Measurements from ENCODE around the gene MCL1.
"Not testable (repeated sequence)": the region's sequence is repeated elsewhere in the genome, so short reads cannot be mapped to it uniquely, and the experiment has no call there.

MCL1 gene

DNA sequence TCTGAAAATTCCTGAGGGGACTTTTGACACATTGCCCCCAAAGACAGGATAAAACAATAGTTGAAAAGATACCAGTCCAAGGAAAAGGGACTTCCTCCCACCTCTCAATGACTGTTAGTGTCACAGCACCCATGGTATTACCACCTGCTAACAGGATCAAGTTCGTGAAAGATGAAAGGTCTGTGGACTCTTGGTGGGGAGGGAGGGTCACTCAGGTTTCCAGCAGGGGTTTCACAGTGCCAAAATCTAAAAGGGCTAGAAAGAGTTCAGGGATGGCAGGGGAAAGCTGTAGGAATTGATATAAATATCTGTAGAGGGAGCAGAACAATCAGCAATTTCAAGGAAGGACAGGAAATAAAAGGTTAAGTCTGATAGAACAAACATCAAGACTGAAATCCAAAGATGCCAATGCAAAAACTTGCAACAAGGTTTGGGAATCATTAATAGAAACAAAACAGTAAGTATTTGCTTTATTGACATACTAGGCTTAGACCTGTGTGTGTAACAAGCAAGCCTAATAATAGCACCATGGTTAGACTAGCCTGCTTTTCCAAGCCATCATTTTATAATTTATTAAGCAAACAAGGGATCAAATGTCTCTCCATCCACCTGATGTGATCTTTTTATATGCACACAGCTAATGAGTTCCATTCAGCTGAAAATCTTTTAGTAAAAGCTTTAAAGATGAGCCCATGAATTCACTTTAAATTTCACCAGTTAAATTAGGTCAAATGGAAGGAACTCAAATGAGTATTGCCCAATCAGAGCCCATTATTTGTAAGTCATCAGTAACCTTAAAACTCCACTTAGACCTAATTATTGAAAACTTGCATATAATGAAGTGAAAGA is 3.7 kb downstream of the MCL1 start:
- DNase-seq (ENCODE audit: low read depth), result no peak
- H3K4me3 ChIP-seq (ENCODE audit: control insufficient read depth, low read depth, low read length), result peak overlapping the region; percentile 92
- TF ChIP-seq, protein P1, sequence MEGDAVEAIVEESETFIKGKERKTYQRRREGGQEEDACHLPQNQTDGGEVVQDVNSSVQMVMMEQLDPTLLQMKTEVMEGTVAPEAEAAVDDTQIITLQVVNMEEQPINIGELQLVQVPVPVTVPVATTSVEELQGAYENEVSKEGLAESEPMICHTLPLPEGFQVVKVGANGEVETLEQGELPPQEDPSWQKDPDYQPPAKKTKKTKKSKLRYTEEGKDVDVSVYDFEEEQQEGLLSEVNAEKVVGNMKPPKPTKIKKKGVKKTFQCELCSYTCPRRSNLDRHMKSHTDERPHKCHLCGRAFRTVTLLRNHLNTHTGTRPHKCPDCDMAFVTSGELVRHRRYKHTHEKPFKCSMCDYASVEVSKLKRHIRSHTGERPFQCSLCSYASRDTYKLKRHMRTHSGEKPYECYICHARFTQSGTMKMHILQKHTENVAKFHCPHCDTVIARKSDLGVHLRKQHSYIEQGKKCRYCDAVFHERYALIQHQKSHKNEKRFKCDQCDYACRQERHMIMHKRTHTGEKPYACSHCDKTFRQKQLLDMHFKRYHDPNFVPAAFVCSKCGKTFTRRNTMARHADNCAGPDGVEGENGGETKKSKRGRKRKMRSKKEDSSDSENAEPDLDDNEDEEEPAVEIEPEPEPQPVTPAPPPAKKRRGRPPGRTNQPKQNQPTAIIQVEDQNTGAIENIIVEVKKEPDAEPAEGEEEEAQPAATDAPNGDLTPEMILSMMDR (IDR thresholded peaks at IDR 0.05; ENCODE audit: control insufficient read depth, insufficient read depth, low read depth, low read length, missing control alignments), result no peak

DNA sequence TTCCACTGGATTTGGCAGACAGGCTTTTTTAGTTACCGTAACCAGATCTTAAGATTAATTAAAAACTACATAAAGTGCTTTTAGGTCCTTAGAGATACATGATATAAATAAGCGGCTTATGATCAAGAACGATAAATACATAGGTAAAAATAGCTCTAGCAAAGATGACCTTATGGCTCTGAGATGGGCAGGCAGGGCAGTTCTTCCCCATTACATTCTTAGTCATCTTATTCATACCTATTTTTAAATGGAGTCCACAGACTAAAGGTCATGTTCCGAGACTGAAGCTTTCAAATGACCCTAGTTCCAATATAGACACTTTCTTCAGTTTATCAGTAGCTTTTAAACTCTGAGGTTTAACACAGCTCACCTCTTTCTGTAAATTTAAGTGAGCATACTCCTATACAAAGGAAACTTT is 4.3 kb downstream of the MCL1 start:
- TF ChIP-seq, protein P1 (IDR thresholded peaks at IDR 0.05; ENCODE audit: control insufficient read depth, insufficient read depth, low read depth, low read length, missing control alignments), result no peak
- peak overlapping the region; percentile 92 for H3K4me3 ChIP-seq (ENCODE audit: control insufficient read depth, low read depth, low read length)
- no peak for DNase-seq (ENCODE audit: low read depth)

DNA sequence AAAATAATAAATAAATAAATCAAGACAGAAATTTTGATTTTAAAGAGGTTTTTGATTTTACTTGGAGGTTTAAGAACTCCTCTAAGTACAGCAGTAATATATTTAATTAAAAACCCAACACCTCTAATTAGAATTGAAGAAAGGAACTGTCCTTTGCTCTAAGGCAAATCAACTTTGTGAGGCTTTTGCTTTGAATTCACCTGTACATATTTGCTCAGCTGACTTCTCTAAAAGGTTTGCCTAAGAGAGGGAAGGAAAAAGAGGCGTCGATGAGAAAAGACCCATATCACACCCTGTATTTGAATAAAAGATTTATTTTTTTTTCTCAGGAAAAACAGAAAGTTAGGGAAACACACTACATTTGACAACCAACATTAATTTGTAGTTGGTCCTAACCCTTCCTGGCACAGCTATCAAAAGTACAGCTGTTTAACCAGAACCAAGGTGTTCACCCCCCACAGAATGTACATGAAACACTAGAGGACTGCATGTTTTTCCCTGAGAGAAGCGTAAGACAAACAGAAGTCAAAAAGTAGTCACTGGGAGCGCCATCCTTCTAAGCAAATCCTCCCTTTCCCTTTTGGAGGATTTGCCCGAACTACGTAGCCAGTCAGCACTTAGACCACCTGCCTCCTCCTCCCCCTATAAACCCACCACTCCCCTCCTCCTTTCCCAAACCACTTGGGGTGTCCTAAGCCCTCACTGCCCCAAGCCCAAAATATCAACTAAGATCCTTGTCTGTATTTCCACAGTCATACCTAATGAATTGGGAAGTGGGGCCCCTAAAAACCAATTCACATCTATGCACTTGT is 4.9 kb downstream of the MCL1 start:
- peak overlapping the region; percentile 29 for H3K4me3 ChIP-seq (ENCODE audit: control insufficient read depth, low read depth, low read length)
- no peak for DNase-seq (ENCODE audit: low read depth)
- TF ChIP-seq, protein P1 (IDR thresholded peaks at IDR 0.05; ENCODE audit: control insufficient read depth, insufficient read depth, low read depth, low read length, missing control alignments), result no peak

DNA sequence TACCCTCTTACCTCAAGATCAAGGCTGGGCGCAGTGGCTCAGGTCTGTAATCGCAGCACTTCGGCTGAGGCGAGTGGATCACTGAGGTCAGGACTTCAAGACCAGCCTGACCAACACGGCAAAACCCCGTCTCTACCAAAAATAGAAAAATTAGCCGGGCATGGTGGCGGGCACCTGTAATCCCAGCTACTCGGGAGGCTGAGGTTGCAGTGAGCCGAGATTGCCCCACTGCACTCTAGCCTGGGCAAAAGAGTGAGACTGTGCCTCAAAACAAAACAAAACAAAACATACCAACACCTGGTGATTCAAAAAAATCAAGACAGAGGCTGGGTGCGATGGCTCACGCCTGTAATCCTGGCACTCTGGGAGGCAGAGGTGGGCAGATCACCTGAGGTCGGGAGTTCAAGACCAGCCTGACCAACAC is 5.8 kb downstream of the MCL1 start:
- not testable (repeated sequence) for DNase-seq (ENCODE audit: low read depth); H3K4me3 ChIP-seq (ENCODE audit: control insufficient read depth, low read depth, low read length)

DNA sequence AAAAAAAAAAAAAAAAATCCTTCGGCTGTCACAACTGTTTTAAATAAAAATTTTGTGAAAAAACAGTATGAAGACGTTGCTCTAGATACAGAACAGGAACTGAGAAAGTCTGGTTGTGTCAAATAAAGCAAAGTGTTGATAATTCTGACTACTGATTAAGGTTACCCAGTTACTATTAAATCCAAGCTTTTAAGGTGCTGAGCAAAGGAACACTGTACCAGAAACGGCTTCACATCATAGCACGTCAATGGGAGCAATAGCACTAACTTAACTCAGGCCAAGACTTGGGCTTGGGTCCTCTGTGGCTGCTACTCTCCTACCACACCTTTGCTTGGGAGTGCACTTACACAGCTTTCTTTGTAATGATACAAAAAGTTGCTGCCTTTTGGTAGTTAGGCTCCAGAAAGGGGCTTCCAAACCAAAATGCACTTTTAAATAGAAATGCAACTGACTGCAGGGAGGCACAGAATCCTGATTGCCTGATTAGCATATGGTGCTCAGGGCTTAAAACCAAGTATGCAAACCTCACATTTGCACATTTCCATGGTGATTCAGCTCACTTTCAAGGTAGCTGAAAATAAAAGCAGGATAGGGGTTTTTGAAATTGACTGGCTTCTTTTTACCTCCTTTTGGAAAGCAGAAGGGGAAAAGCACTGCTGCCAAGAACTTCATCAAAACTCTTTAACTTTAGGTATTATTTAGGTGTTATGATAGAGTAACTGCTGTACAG is 6.3 kb downstream of the MCL1 start:
- TF ChIP-seq, protein P1 (IDR thresholded peaks at IDR 0.05; ENCODE audit: control insufficient read depth, insufficient read depth, low read depth, low read length, missing control alignments), result no peak
- H3K4me3 ChIP-seq (ENCODE audit: control insufficient read depth, low read depth, low read length), result no peak overlapping the region
- no peak for DNase-seq (ENCODE audit: low read depth)

DNA sequence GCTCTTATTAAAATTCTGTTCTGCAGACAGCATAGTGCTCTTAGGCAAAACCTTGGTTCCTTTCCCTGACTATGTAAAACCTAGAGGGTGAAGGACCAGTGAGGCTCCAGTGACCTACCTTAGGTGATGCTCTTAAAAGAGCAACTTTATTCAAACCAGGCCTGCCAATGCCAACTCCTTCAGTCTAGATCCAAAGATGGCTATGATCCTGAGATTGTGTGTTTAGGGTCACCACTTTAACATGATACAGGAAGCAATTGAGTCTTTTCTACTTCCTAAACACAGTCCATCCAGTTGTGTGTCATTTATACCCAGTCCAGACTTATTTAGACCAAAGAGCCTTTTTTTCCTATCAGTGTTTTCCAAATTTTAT is 10.8 kb downstream of the MCL1 start:
- no peak overlapping the region for H3K4me3 ChIP-seq (ENCODE audit: control insufficient read depth, low read depth, low read length)
- DNase-seq (ENCODE audit: low read depth), result no peak
- TF ChIP-seq, protein P1 (IDR thresholded peaks at IDR 0.05; ENCODE audit: control insufficient read depth, insufficient read depth, low read depth, low read length, missing control alignments), result no peak

Measured in AG09309 (cell line).